Stimulated activated CD8-positive, alpha-beta memory T cell treated with anti-CD3 and anti-CD28 coated beads, Interleukin-7, amount 100 ng/mL, for 48 hours (primary cell): ENCODE measurements around the gene GDPD1.
"Not testable (repeated sequence)": the region's sequence is repeated elsewhere in the genome, so short reads cannot be mapped to it uniquely, and the experiment has no call there.

Experiments
- DNase-seq, 2 donors: peaks; one replicate each; pipeline ENCODE4 v3.0.0-alpha.2; 2020; ENCODE audit warnings: low read depth in 1 of 2; ENCODE audit errors: extremely low read depth in 1 of 2

GDPD1 gene

GRCh38 chr17:59311521-59311920, 91.2 kb downstream of the GDPD1 start:
- DNase-seq, result not testable (repeated sequence)

GRCh38 chr17:59315866-59316265, 95.6 kb downstream of the GDPD1 start:
- no peak for DNase-seq
